IgD-negative memory B cell (primary cell): Measurements from ENCODE around the gene PRKCA. TPM values are rescaled to one million over a fixed set of nuclear protein-coding genes. Genes with fewer than 3 reads are reported as not detected.

Experiments
- polyA plus RNA-seq: library from polyadenylated mRNA; unstranded; fragments of 300-500 nt; fragmentation: Illumina TruSeq; gene quantifications from one replicate; pipeline ENCODE4 v1.2.3, GENCODE V29; 2021

The PRKCA gene
- polyA plus RNA-seq, 1 donor from 2014 or later, result 0.14 TPM

Other genes starting within 250 kb of the PRKCA start
- not detected for gene CEP112, start 110.5 kb upstream of the PRKCA start, polyA plus RNA-seq
- gene APOH, start 73.2 kb upstream of the PRKCA start, polyA plus RNA-seq, result not detected